CD4-positive, alpha-beta T cell treated with Interleukin-4 for 4 hours (primary cell): ENCODE measurements around the gene PTPN12.
"Not testable (repeated sequence)": the region's sequence is repeated elsewhere in the genome, so short reads cannot be mapped to it uniquely, and the experiment has no call there.

Experiments used
- DNase-seq: peaks from one replicate; pipeline ENCODE4 v3.0.0-alpha.2; 2020

PTPN12 gene

GRCh38 chr7:77537136-77537777 lies at the start of gene PTPN12:
PTPN12 (plus strand) TSS chr7:77537295; CDS start chr7:77537547, 252 bp downstream.
- no peak for DNase-seq

- DNase-seq, result no peak
Observed at GRCh38 chr7:77488986-77489385, 48.1 kb upstream of the PTPN12 start.

- DNase-seq, result no peak
Observed at GRCh38 chr7:77497079-77497478, 40.0 kb upstream of the PTPN12 start.

- no peak for DNase-seq
Observed at GRCh38 chr7:77498659-77499379, 38.3 kb upstream of the PTPN12 start.

GRCh38 chr7:77501192-77501515 lies 35.9 kb upstream of the PTPN12 start:
- no peak for DNase-seq

- DNase-seq, result no peak
Observed at GRCh38 chr7:77504951-77505350, 32.1 kb upstream of the PTPN12 start.

- no peak for DNase-seq
Observed at GRCh38 chr7:77506899-77507298, 30.2 kb upstream of the PTPN12 start.

- DNase-seq, result not testable (repeated sequence)
Observed at GRCh38 chr7:77513002-77513670, 24.0 kb upstream of the PTPN12 start.

- DNase-seq, result no peak
Observed at GRCh38 chr7:77516085-77516484, 21.0 kb upstream of the PTPN12 start.

GRCh38 chr7:77520261-77520660 lies 16.8 kb upstream of the PTPN12 start:
- no peak for DNase-seq

- DNase-seq, result not testable (repeated sequence)
Observed at GRCh38 chr7:77521537-77521936, 15.6 kb upstream of the PTPN12 start.

- DNase-seq, result no peak
Observed at GRCh38 chr7:77524731-77525130, 12.4 kb upstream of the PTPN12 start.

GRCh38 chr7:77525231-77525630 lies 11.9 kb upstream of the PTPN12 start:
- no peak for DNase-seq

GRCh38 chr7:77528368-77528767 lies 8.7 kb upstream of the PTPN12 start:
- no peak for DNase-seq

- no peak for DNase-seq
Observed at GRCh38 chr7:77529279-77529678, 7.8 kb upstream of the PTPN12 start.

GRCh38 chr7:77531038-77531437 lies 6.1 kb upstream of the PTPN12 start:
- DNase-seq, result no peak

GRCh38 chr7:77532247-77532646 lies 4.8 kb upstream of the PTPN12 start:
- no peak for DNase-seq

- not testable (repeated sequence) for DNase-seq
Observed at GRCh38 chr7:77532732-77533131, 4.4 kb upstream of the PTPN12 start.

GRCh38 chr7:77534046-77534445 lies 3.0 kb upstream of the PTPN12 start:
- DNase-seq, result not testable (repeated sequence)

- DNase-seq, result no peak
Observed at GRCh38 chr7:77536017-77536412, 1.1 kb upstream of the PTPN12 start.

GRCh38 chr7:77536413-77537135 lies 521 bp upstream of the PTPN12 start:
- peak; percentile 95 for DNase-seq

- DNase-seq, result no peak
Observed at GRCh38 chr7:77537778-77538280, 734 bp downstream of the PTPN12 start.
